GM12891 (cell line): ENCODE data around the gene SCAF1.

Experiments
- POLR2A ChIP-seq: IDR thresholded peaks from 2 replicates; pipeline ENCODE4 v1.6.1; 2011; ENCODE audit warnings: low read depth, low read length, control low read depth
- SPI1 ChIP-seq: IDR thresholded peaks from 2 replicates; pipeline ENCODE4 v1.6.1; 2011; ENCODE audit warnings: low read depth, low read length, control low read depth

- TF ChIP-seq POLR2A (no peak), SPI1 (no peak)
These were observed 25.1 kb upstream of the SCAF1 start for GRCh38 chr19:49616945-49617344.
